ENCODE results near the gene FUS. TPM values are rescaled to one million over a fixed set of nuclear protein-coding genes. Genes with fewer than 3 reads are reported as not detected.

The FUS gene
- total RNA-seq, 1 experiment from 2014 or later: 490 TPM

DNA sequence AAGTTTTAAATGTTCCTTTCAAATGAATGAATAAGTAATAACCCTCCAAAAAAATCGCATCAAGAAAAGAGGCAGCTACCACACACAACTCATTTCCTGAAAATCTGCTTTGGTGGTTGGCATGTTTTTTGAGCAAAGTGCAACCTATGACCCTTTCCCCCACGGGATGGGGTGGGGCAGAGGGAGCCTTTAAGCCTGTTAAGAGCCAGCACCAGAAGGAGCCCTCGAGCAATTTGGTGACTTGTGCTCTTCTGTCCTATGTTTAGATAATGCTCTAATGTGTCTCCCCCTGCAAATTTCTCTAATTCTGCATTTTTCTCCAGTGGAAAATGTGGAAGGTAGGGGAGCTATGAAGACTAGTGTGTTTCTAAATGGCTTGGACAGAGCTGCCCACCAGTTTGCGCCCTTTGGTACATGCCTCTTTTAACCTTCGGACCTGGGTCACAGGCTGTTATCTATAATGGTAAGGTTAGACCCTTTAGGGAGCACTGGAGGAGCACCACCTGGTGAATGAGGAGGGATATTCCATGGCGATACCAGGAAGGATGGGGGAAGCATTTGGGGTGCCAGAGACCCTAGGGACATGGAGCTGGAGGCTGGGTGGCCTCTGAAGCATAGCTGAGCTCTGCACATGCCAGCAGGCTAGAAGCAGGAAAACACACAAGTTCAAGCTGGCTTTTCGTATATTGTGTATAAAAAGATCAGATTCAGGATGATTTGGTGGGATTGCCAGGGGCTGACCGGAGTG lies 21.1 kb downstream of the FUS start:
- peaks cover 62% of the 10 kb centered on the region for H3K36me3 Mint-ChIP-seq (ENCODE audit: insufficient read depth, unreplicated experiment)
- H3K27me3 Mint-ChIP-seq (ENCODE audit: insufficient read depth, unreplicated experiment): peaks cover 2% of the 10 kb centered on the region
- H3K4me3 Mint-ChIP-seq (ENCODE audit: unreplicated experiment): peak overlapping the region; percentile 37
- no peaks in the 10 kb centered on the region for H3K27me3 ChIP-seq (replicated peaks; ENCODE audit: control insufficient read depth, insufficient read depth, low read length)
- H3K9me3 ChIP-seq: no peaks in the 10 kb centered on the region
- no peaks in the 10 kb centered on the region; the same call in 1 of the 2 replicates for H3K4me1 ChIP-seq
- CTCF ChIA-PET: no interaction called here
- H3K4me3 ChIP-seq (ENCODE audit: low read depth, low read length): no peak overlapping the region
- POLR2A ChIA-PET: interaction anchor here (0.6 to 1.1 kb wide), 2 partner anchors 21 kb away, joined by 3 read pairs; partner anchors contain the start of gene FUS
- H3K9me3 Mint-ChIP-seq (ENCODE audit: unreplicated experiment): no peaks in the 10 kb centered on the region
- H3K36me3 ChIP-seq (ENCODE audit: control insufficient read depth, insufficient read depth, low read length): no peaks in the 10 kb centered on the region
- peak in 1 of 2 experiments; percentile 35 for DNase-seq
- peaks cover 22% of the 10 kb centered on the region for H3K4me1 Mint-ChIP-seq (ENCODE audit: low read depth, unreplicated experiment)
- intact Hi-C loops (cut with micrococcal nuclease; ENCODE audit: unreplicated experiment): loop anchor here (5.0 to 10.0 kb wide), 2 partner anchors 94 to 241 kb away; partner anchors contain the start of gene ZNF843
- H3K27ac Mint-ChIP-seq (ENCODE audit: unreplicated experiment): no peak overlapping the region
- TF ChIP-seq, protein P1, sequence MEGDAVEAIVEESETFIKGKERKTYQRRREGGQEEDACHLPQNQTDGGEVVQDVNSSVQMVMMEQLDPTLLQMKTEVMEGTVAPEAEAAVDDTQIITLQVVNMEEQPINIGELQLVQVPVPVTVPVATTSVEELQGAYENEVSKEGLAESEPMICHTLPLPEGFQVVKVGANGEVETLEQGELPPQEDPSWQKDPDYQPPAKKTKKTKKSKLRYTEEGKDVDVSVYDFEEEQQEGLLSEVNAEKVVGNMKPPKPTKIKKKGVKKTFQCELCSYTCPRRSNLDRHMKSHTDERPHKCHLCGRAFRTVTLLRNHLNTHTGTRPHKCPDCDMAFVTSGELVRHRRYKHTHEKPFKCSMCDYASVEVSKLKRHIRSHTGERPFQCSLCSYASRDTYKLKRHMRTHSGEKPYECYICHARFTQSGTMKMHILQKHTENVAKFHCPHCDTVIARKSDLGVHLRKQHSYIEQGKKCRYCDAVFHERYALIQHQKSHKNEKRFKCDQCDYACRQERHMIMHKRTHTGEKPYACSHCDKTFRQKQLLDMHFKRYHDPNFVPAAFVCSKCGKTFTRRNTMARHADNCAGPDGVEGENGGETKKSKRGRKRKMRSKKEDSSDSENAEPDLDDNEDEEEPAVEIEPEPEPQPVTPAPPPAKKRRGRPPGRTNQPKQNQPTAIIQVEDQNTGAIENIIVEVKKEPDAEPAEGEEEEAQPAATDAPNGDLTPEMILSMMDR (IDR thresholded peaks at IDR 0.05; ENCODE audit: insufficient read depth in 1 of 2, low read depth in 1 of 2, low read length in 1 of 2, severe bottlenecking in 1 of 2, unreplicated experiment in 1 of 2): no peak
- no TSS peak for BruUV-seq (replicated peaks)

DNA sequence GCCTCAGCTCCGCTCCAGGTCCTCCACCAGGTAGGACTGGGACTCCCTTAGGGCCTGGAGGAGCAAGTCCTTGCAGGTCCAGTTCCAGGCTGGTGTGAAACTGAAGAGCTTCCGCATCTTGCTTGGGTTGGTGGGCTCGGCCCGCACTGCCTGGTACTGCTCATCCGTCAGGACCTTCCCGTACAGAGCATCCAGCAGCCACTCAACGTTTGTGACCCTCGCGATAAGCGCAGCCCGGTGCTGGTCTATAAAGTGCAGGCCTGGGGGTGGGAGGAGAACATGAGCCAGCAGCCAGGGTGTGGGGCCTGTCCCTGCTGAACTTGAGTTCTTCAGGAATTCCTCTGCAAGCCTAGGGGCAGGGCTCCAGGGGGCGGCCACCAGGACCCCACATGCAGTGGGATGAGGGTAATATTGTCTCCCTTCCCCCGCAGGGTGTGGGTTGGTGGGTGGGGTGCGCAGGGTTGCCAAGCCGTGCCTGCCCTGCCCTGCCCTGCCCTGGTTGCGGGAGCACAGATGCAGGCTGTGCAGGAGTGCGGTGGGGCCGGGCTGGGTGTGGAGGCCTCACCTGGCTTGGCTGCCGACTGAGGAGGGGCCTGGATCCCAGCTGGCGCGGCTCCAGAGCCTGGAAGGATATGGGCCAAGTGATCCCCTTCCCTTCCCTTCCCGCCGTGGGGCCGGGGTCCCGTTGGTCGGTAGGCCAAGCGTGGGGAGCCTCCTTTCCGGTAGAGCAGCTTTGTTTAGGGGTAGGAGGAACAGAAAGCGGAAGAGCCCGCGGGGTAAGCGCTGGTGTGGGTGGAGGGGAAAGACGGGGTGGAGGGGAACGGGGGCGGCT lies 21.9 kb downstream of the FUS start:
- no TSS peak for BruUV-seq (replicated peaks)
- H3K4me3 Mint-ChIP-seq (ENCODE audit: unreplicated experiment): peak overlapping the region; percentile 37
- CTCF ChIA-PET: no interaction called here
- no peaks in the 10 kb centered on the region; the same call in 1 of the 2 replicates for H3K4me1 ChIP-seq
- peaks cover 54% of the 10 kb centered on the region for H3K36me3 Mint-ChIP-seq (ENCODE audit: insufficient read depth, unreplicated experiment)
- no peaks in the 10 kb centered on the region for H3K36me3 ChIP-seq (ENCODE audit: control insufficient read depth, insufficient read depth, low read length)
- no peaks in the 10 kb centered on the region for H3K9me3 Mint-ChIP-seq (ENCODE audit: unreplicated experiment)
- intact Hi-C loops (cut with micrococcal nuclease; ENCODE audit: unreplicated experiment): loop anchor here (5.0 to 10.0 kb wide), 2 partner anchors 93 to 241 kb away; partner anchors contain the start of gene ZNF843
- peaks cover 22% of the 10 kb centered on the region for H3K4me1 Mint-ChIP-seq (ENCODE audit: low read depth, unreplicated experiment)
- TF ChIP-seq, protein P1 (IDR thresholded peaks at IDR 0.05; ENCODE audit: insufficient read depth in 1 of 2, low read depth in 1 of 2, low read length in 1 of 2, severe bottlenecking in 1 of 2, unreplicated experiment in 1 of 2): no peak
- H3K27ac Mint-ChIP-seq (ENCODE audit: unreplicated experiment): no peak overlapping the region
- no peak for DNase-seq
- peak overlapping the region; percentile 18 for H3K4me3 ChIP-seq (ENCODE audit: low read depth, low read length)
- peaks cover 3% of the 10 kb centered on the region for H3K27me3 Mint-ChIP-seq (ENCODE audit: insufficient read depth, unreplicated experiment)
- POLR2A ChIA-PET: interaction anchor here (1.1 kb wide), 1 partner anchor 22 kb away, joined by 3 read pairs; the partner anchor contains the start of gene FUS
- no peaks in the 10 kb centered on the region for H3K9me3 ChIP-seq
- no peaks in the 10 kb centered on the region for H3K27me3 ChIP-seq (replicated peaks; ENCODE audit: control insufficient read depth, insufficient read depth, low read length)

All from Caco-2 (cell line).